ENCODE results near the gene TENM4.

DNA sequence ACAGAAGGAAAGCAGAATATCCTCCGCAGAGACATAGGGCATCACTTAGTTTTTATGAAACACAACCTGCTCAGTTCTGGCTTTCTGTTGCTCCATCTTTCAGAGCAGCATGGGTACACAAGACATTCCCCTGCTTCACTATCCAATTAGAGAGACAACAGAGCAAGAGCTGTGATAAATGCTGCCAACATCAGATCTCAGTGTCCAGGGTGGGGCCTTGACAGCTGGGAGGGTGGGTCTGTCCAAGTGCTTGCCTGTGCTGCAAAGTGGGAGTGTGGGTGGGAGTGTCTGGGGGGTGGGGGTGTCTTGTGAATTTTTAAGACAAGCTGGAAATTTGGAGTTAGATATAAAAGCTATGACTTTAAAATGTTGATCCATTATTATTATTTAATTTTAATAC lies 369.6 kb downstream of the TENM4 start:
- no peak for TF ChIP-seq POLR2A (IDR thresholded peaks at IDR 0.05)
- TF ChIP-seq, protein P1, sequence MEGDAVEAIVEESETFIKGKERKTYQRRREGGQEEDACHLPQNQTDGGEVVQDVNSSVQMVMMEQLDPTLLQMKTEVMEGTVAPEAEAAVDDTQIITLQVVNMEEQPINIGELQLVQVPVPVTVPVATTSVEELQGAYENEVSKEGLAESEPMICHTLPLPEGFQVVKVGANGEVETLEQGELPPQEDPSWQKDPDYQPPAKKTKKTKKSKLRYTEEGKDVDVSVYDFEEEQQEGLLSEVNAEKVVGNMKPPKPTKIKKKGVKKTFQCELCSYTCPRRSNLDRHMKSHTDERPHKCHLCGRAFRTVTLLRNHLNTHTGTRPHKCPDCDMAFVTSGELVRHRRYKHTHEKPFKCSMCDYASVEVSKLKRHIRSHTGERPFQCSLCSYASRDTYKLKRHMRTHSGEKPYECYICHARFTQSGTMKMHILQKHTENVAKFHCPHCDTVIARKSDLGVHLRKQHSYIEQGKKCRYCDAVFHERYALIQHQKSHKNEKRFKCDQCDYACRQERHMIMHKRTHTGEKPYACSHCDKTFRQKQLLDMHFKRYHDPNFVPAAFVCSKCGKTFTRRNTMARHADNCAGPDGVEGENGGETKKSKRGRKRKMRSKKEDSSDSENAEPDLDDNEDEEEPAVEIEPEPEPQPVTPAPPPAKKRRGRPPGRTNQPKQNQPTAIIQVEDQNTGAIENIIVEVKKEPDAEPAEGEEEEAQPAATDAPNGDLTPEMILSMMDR (IDR thresholded peaks at IDR 0.05) = no peak
